Dermis microvascular lymphatic vessel endothelial cell (primary cell): ENCODE data around the gene TMEM14A. TPM values are rescaled to one million over a fixed set of nuclear protein-coding genes. Genes with fewer than 3 reads are reported as not detected.
A peak's percentile ranks its signal among the peaks of the same experiment; 100 is the strongest.
"Not testable (repeated sequence)": the region's sequence is repeated elsewhere in the genome, so short reads cannot be mapped to it uniquely, and the experiment has no call there.

Experiments used
- DNase-seq, 2 donors: peaks; one replicate each; pipeline versions ENCODE4 v3.0.0 to v3.0.0-alpha.2; 2010; ENCODE audit warnings: low read depth in 2 of 2
- total RNA-seq: library from RNA; depleted of rRNA; stranded (reverse); fragments of >200 nt; gene quantifications from 2 replicates; pipeline ENCODE4 v1.2.1, GENCODE V29; 2014

Gene TMEM14A
- total RNA-seq, 1 donor from 2014 or later: 12.3 TPM

- DNase-seq: no peak
Observed at GRCh38 chr6:52696418-52696817, 25.5 kb downstream of the TMEM14A start.

GRCh38 chr6:52697903-52698302 is 27.0 kb downstream of the TMEM14A start:
- peak in 1 of 2 donors; percentile 7 for DNase-seq

- DNase-seq: no peak
Observed at GRCh38 chr6:52704060-52704459, 33.1 kb downstream of the TMEM14A start.

- DNase-seq: not testable (repeated sequence)
Observed at GRCh38 chr6:52704781-52705502, 34.0 kb downstream of the TMEM14A start.

GRCh38 chr6:52706001-52706400 is 35.1 kb downstream of the TMEM14A start:
- no peak for DNase-seq

GRCh38 chr6:52707963-52708680 is 37.2 kb downstream of the TMEM14A start:
- no peak for DNase-seq

- no peak for DNase-seq
Observed at GRCh38 chr6:52712136-52712535, 41.2 kb downstream of the TMEM14A start.

GRCh38 chr6:52714761-52715160 is 43.8 kb downstream of the TMEM14A start:
- not testable (repeated sequence) for DNase-seq

GRCh38 chr6:52718550-52718949 is 47.6 kb downstream of the TMEM14A start:
- no peak for DNase-seq

- DNase-seq: no peak
Observed at GRCh38 chr6:52720321-52720720, 49.4 kb downstream of the TMEM14A start.

- DNase-seq: no peak
Observed at GRCh38 chr6:52724042-52724405, 53.1 kb downstream of the TMEM14A start.

GRCh38 chr6:52724406-52725121 is 53.7 kb downstream of the TMEM14A start:
- DNase-seq: peak; percentile 34 to 55

- no peak for DNase-seq
Observed at GRCh38 chr6:52725143-52725534, 54.2 kb downstream of the TMEM14A start.

GRCh38 chr6:52725535-52726192 is 54.8 kb downstream of the TMEM14A start:
- no peak for DNase-seq

GRCh38 chr6:52726193-52726542 is 55.3 kb downstream of the TMEM14A start:
- DNase-seq: no peak

- no peak for DNase-seq
Observed at GRCh38 chr6:52726741-52727535, 56.0 kb downstream of the TMEM14A start.

GRCh38 chr6:52727908-52728307 is 57.0 kb downstream of the TMEM14A start:
- DNase-seq: no peak

- DNase-seq: no peak
Observed at GRCh38 chr6:52728394-52728793, 57.5 kb downstream of the TMEM14A start.

GRCh38 chr6:52729576-52729975 is 58.7 kb downstream of the TMEM14A start:
- DNase-seq: no peak

- no peak for DNase-seq
Observed at GRCh38 chr6:52731719-52732118, 60.8 kb downstream of the TMEM14A start.

GRCh38 chr6:52733172-52733571 is 62.3 kb downstream of the TMEM14A start:
- DNase-seq: no peak
